GM21381 (cell line): ENCODE results near the gene TLR3.
"Not testable (repeated sequence)": the region's sequence is repeated elsewhere in the genome, so short reads cannot be mapped to it uniquely, and the experiment has no call there.

Source experiments
- ATAC-seq: cut with Tn5 transposase; IDR thresholded peaks from one replicate; pipeline ENCODE4 v1.9.1; 2021; ENCODE audit warnings: mild to moderate bottlenecking, moderate library complexity; ENCODE audit not compliant: unreplicated experiment

TLR3 gene

GRCh38 chr4:186047501-186047900, 21.5 kb upstream of the TLR3 start:
- not testable (repeated sequence) for ATAC-seq

- not testable (repeated sequence) for ATAC-seq
These were observed 18.8 kb upstream of the TLR3 start for GRCh38 chr4:186050135-186050534.

DNA sequence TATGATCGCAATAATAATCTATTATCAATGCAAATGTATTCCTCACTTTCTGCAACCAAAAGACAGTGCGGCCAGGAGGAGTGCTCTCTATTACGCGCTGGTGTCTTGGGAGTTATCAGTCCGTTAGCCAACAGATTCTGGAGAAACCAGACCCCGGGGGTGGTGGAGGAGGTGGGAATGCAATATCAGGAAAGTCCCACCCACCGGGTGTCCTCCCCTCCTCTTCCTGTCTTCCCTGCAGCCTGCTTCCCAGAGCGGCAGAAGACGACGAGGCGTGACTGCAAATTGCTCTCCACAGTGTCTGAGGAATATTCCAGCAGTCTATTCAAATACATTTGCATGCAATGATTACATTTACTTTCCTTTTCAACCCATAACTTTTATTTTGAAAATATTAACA, 17.9 kb upstream of the TLR3 start:
- ATAC-seq = no peak

DNA sequence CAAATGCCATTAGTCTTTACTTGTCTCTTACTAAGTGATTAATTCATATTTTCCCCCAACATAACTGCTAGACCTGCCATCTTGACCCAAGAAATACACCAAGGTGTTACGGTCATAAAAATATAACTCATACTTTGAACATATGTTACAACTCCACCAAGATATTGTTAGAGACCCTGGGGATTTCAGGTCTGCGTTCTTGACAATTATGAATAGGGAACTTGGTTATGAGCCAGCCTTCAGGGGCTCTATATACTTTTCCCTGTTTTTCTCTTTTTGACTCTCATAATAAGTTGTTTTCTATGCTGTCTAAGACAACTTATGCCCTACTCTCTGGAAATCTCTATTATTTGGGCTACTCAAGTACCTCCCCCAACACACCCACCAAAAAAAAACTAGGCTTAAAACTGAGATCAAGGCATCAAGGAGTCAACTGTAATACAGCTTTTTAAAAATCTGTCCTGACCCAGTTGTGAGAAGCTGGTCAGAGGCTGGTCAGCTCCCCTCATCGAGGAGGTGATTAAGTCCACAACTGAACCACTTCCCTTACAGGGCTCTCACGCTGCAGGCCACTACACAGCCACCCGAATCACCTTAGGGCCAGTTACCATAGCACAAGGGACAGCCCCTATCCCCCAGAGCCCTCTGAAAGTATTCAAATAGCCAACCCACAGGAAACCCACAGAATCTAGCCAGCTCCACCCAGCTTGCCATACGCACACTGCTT, 10.5 kb upstream of the TLR3 start:
- ATAC-seq = peak; percentile 99

DNA sequence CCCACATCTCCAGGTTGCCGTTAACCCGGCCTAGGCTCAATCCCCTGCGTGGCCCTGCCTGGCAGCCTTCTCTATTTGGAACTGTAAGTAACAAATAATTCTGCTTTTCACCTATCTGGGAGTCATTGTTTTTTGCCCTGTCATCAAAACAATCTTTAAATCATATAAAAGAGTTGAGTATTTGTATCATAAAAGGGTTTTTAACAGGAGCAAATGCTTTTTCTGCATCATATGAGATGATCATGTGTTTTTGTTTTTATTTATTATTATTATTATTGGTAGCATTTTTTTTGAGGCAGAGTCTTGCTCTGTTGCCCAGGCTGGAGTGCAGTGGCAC, 10.0 kb upstream of the TLR3 start:
- ATAC-seq = no peak

DNA sequence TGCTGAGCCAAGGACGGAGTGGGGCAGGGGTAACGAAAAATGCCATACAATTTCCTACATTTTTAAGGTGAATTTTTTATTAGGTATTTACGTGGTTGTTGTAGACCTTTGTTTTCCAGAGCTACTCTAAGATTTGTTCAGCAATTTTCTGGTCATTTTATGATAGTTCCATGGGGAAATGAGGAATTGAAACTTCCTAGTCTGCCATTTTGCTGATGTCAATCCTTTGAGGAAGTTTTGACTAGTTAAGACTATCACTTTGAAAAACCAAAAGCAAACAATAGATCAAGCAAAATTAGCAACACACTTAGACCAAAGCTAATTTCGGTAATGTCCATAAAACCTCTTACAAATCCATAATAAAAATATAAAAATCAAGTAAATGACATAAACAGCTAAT, 7.0 kb upstream of the TLR3 start:
- ATAC-seq = no peak

DNA sequence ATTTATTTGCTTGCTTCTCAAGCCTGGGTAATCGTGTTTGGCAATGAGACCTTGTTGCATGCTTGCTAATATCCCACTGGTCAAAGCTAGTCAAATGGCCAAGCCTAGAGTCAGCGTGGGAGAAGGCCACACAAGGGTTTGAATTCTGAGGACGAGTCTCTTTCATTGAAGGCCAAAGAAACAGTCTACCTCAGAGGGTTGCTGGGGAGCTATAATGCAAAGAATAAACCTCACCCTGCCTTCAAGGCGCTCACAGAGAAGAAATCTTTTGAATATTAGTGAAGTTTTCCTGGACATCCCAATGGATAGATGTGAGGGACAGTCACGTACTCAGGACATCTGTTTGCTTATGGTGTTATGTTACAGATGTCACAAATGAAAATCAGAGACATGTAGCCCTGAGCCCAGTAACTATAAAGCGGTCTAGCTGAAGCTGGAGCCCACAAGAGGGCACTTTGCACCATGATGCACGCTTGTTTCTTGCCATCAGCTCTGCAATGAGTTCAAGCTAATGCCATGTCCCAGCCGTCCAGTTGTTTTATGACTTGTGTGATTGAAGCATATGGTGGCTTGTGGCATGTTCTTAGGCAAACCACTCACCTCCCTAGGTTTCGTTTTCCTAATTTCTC, 1.1 kb upstream of the TLR3 start:
- peak; percentile 68 for ATAC-seq

- no peak for ATAC-seq
These were observed 773 bp downstream of the TLR3 start for GRCh38 chr4:186069729-186070128.

DNA sequence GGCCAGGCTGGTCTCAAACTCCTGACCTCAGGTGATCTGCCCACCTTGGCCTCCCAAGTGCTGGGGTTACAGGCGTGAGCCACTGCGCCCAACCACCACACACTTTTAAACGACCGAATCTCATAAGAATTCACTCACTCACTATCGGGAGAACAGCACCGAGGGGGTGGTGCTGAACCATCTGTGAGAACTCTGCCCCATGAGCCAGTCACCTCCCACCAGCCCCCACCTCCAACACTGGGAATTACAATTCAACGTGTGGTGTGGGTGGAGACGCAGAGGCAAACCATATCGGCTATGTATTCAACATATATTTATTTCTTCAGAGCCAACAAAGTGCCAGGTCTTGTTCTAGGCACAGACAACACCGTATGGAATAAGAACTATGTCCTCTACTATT, 3.6 kb downstream of the TLR3 start:
- ATAC-seq = no peak

DNA sequence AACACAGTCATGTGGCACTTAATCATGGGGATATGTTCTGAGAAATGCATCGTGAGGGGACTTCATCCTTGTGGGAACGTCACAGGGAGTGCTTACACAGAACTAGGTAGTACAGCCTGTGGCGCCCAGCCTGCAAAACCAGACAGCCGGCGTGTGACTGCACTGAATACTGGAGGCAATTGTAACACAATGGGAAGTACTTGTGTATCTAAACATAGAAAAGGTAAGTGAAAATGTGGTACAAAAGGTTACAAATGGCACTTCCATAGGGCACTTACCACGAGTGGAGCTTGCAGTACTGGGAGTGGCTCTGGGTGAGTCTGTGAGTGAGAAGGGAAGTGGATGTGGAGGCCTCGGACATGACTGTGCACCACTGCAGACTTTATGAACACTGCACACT, 5.2 kb downstream of the TLR3 start:
- ATAC-seq = no peak

DNA sequence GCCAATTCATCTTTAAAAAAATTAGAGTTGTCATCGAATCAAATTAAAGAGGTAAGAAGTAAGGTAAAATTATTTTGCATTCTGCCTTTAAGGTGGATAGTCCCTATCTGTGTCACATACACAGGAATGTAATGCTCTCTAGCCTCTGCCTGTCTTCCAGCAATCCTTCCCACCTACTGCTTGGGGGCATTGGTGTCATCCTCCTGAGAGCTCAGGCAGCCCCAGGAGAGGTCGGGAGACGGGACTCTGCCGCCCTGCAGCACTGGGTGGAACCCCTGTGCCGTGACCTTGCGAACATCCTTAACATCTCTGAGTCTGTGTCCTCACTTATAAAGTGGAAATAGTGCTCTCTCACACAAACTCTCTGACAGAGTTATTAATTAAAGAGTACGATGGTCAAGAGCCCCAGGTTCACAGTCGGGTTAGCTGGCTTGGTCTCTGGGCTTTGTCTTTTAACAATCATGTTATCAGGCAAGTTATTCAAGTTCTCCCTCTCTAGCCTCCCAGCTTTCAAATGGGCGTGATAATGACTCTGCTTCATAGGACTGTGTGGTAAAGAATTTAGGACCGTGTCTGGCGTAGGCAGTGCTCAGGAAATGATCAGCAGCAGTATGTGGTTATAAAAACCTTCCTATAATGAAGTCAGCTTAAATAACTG, 10.2 kb downstream of the TLR3 start:
- ATAC-seq = no peak

DNA sequence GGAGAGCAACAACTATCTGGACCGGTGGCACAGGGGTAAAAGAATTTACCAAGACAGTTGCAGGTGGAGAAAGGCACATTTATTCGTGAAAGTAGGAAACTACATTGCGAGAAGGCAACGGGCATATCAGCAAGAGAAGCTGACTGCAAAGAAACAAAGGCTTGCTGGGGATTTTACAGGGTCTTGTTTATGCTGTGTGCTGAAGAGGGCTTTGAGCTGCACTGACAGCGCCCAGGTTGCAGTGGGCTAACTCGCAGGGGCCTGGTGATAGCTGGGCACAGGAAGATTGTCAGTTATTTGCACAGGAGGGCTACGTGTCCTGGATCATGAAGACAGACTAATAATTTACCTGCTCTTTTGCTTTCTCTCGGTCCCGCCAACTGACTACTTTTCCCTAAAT, 10.7 kb downstream of the TLR3 start:
- ATAC-seq = no peak

DNA sequence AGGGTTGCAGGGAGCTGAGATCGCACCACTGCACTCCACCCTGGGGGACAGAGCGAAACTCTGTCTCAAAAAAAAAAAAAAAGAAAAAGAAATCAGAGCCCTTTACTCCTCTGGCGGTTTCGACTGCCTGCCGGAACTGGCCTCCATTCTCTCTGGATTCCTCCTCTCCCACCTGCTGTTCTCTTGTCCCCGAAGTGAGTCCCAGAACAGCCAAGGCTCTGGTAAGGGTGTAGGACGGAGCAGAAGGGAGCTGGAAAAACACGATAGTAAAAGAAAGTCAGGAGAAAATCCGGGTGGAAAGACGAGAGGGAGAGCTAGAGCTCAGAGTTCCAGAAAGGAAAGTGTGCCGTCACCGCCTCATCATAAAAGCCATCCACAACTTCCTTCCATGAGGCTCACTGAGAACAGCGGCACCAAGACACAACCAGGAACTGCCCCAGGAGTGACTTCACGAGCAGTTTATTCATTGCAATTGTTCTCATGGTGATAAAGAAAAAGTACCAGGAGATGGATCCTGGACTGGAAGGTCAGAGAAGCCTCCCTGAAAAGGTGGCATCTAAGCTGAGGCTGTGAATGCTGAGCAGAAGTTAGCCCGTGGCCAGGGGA, 12.3 kb downstream of the TLR3 start:
- ATAC-seq = no peak

DNA sequence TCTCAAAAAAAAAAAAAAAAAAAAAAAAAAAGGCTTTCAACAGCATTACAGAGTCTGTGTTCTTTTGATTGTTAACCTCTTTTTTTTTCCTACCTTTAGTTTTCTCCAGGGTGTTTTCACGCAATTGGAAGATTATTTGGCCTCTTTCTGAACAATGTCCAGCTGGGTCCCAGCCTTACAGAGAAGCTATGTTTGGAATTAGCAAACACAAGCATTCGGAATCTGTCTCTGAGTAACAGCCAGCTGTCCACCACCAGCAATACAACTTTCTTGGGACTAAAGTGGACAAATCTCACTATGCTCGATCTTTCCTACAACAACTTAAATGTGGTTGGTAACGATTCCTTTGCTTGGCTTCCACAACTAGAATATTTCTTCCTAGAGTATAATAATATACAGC, 13.3 kb downstream of the TLR3 start:
- no peak for ATAC-seq

DNA sequence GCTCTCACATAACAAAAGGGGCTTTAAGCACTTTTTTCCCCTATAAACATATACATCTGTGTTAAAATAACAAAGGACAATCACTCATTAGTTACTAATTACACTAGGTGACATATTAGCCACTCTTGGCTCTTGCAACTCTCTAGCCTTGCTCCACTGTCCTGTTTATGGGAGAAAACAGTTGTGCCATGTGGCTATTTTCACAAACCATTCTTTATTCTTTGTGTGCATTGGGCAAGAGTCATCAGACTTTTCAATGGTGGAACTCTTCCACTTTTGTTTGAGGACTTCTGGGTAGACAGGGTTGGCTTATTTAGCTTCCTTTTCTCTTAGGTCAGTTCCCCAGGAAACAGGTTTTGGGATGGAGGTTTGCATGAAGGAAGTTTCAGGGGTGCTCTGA, 19.6 kb downstream of the TLR3 start:
- no peak for ATAC-seq

DNA sequence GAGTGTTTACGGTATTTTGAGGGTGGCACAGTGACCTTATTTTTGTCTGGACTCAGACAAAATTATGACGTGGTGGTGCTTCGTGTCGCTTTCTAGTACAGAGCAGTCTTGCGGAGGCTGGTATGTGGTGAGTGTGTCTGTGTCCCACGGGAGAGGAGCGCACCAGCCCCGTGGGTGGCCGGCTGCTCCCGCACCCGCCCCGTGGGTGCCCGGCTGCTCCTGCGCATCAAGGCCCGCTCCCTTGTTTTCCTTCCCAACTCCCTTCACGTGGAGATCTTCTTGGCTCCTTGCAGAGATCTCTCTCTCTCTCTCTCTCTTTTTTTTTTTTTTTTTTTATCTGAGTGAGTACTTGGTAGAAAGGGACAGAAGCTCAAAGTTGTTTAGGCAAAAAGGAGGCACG, 23.3 kb downstream of the TLR3 start:
- no peak for ATAC-seq

DNA sequence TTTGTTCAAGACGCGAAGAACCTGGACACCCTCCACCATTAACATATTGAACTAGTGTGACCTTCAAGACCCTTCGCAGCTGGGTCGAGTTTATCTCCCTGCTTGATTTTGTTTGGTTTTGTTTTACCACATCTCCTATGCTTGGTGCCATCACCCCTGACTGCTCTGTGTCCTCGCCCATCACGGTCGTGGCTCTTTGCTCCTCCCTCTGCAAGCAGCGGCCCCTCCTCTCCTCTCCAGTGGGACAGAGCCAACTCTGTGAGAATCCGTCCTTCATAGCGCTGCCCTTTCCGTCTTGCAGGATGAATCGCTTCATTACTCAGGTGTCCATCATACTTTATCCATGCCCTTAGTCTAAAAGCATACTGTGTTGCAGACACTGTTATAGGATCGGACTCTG, 26.4 kb downstream of the TLR3 start:
- ATAC-seq = no peak

- no peak for ATAC-seq
These were observed 27.8 kb downstream of the TLR3 start for GRCh38 chr4:186096681-186097165.

- ATAC-seq = no peak
These were observed 28.4 kb downstream of the TLR3 start for GRCh38 chr4:186097386-186097785.

DNA sequence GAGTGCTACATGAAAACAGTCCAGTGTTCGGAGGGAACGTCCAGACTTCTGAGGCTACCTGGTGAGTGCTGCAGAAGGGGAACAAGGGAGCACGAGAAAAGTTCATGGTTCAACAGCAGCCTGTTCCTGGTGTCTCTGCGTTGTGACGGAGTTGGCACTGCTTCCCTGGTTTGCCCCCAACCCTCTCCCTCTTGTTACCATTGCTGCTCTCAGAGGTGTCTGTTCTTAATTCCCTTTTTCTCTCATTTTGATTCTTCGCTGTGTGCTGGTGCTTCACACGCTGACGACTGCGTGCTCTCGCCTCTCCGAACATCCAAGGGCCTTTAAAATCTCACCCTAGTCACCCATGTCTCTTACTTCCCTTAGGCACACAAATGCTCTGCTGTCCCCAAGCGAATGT, 34.0 kb downstream of the TLR3 start:
- no peak for ATAC-seq

DNA sequence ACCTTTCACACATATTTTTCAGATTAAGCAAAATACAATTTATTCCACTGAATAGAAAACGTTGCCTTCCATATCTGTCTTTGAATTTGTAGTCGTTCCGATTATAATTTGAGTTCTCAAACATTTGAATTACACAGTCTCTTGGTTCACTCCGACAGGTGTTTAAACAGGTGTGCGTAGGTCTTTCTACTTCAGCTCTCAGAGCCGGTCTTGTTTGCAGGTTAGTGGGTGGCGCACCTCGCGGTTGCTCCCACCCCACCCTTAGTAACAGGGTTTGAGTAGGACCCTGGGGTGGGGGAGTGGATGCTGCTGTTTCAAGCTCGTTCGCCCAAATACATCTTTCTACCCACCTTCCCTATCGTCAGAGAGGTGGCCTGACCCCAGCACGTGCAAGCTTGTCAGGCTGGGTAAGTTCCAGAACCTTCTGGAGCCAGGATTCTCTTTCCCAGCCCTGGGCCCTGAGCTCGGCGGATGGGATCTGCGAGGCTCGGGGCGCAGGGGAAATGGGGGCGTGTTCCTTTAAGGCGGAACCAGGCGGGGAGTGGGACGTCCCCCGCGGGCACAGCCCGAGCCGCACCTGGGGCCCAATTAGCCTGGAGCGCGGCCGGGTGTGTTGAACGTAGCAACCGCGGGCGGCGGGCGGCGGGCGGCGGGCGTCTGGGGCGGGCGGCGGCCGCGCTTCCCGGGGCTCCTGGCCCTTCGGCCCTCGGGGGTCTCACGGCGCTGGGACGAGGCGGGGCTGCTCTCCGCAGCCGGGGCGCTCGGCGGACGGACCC, 35.3 kb downstream of the TLR3 start, which contains the start of gene FAM149A:
Gene FAM149A (plus strand): TSS at position 591 of the 776 bp plus-strand sequence.
- ATAC-seq = peak; percentile 70
